ES-I3 (cell line): ENCODE results near the gene ZBTB2.

Source experiments
- H3K36me3 ChIP-seq: 2 replicates; pipeline ENCODE4 v1.6.1; 2013; ENCODE audit warnings: mild to moderate bottlenecking, low read length, control low read depth, moderate library complexity; ENCODE audit not compliant: insufficient read depth
- H3K4me1 ChIP-seq: 2 replicates; pipeline ENCODE4 v1.6.1; 2013; ENCODE audit warnings: mild to moderate bottlenecking, control low read depth, low read length; ENCODE audit not compliant: insufficient read depth
- H3K9ac ChIP-seq: 2 replicates; pipeline ENCODE4 v1.6.1; 2013; ENCODE audit warnings: low read depth, mild to moderate bottlenecking, low read length, moderate library complexity
- H3K9me3 ChIP-seq: 2 replicates; pipeline ENCODE4 v1.6.1; 2013; ENCODE audit warnings: mild to moderate bottlenecking, low read length, moderate library complexity; ENCODE audit not compliant: control insufficient read depth, insufficient read depth

The ZBTB2 gene

DNA sequence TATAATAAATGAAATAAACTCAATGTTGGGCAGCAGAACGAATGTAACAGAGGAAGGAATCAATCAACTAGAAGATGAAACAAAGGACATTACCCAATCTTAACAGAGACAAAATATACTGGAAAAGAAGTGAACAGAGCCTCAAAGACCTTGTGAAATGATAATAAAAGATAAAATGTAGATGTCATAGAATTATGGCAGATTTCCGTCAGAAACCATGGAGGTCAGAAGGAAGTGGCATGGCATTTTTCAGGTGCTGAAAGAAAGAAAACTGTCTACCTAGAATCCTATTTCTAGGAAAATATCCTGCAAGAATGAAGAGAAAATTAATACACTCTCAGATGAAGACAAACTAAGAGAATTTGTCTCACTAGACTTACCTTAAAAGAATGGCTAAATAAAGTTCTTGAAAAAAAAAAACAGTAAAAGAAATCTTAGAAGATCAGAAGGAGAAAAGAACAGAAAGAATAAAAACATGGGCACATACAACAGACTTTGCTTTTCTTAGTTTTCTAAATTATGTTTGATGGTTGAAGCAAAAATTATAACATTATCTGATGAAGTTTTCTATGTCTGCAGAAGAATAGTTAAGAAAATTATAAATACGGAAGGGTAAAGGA lies 23.4 kb upstream of the ZBTB2 start:
- no peaks in the 10 kb centered on the region for H3K4me1 ChIP-seq
- H3K36me3 ChIP-seq = peaks cover 20% of the 10 kb centered on the region
- no peak overlapping the region for H3K9ac ChIP-seq
- peaks cover 4% of the 10 kb centered on the region; the same call in 1 of the 2 replicates for H3K9me3 ChIP-seq

DNA sequence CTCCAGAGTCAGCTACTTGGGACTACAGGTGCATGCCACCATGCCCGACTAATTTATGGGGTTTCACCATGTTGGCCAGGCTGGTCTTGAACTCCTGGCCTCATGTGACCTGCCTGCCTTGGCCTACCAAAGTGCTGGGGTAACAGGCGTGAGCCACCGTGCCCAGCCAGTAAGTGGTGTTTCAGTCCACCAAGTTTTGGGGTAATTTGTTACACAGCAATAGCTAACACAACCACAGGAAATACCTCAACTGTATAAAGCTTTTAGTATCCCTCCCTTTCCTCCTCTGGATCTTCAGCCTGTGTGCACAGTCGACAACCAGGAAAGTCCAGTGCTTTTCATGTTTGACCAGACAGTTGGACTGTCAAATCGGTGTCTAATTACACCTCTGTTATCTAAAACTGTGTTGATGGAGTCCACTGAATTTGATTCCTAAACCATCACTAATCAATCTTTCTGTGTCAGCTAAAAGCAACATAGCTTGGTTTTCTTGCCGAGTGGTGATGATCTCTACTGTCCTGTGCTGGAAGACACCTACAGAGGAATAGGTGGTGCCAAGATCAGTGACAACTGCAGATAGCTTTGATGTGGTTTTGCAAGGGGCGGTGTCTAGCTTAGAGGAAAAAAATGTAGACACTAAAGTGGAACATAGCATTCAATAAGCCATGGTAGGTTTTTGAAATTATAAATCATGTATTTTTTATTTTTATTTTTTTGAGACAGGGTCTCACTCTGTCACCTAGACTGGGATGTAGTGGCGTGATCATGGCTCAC lies 22.2 kb upstream of the ZBTB2 start:
- no peaks in the 10 kb centered on the region for H3K4me1 ChIP-seq
- H3K9me3 ChIP-seq = peaks cover 4% of the 10 kb centered on the region; the same call in 1 of the 2 replicates
- peaks cover 20% of the 10 kb centered on the region for H3K36me3 ChIP-seq
- H3K9ac ChIP-seq = no peak overlapping the region

DNA sequence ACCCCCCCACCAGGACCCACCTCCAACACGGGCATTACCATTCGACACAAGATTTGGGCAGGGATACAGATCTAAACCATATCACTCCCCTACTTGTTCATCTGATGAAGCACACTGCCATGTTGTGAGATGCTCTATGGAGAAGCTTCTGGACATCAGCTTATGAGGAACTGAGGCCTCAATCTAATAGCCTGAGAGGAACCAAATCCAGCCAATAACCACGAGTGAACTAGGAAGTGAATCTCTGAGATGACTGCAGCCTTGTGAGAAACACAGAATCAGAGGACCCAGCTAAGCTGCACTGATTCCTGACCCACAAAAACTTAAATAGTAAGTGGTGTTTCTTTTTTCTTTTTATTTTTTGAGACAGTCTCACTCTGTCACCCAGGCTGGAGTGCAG lies 21.6 kb upstream of the ZBTB2 start:
- peaks cover 4% of the 10 kb centered on the region; the same call in 1 of the 2 replicates for H3K9me3 ChIP-seq
- H3K36me3 ChIP-seq = peaks cover 20% of the 10 kb centered on the region
- H3K4me1 ChIP-seq = no peaks in the 10 kb centered on the region
- no peak overlapping the region for H3K9ac ChIP-seq

DNA sequence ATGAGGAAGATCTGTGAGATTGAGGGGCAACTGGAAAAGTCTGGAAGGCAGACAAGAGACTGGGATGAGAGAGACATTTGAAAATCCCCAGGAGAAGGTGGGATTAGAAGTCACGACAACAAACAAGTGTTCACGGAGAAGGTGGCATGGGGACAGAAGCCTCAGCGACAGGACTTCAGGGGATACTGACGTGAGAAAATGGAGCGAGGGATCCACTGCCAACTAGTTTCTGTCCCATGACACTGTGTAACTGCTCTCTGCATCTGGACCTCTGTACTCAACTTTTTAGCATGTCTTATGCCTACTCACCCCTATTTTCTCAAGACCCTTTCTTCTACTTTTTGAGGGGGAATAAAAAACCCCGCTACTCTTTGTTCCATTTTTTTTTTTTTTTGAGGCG lies 18.3 kb upstream of the ZBTB2 start:
- Histone ChIP-seq H3K9me3 (peaks cover 4% of the 10 kb centered on the region; the same call in 1 of the 2 replicates), H3K36me3 (peaks cover 17% of the 10 kb centered on the region), H3K9ac (no peak overlapping the region), H3K4me1 (no peaks in the 10 kb centered on the region)

DNA sequence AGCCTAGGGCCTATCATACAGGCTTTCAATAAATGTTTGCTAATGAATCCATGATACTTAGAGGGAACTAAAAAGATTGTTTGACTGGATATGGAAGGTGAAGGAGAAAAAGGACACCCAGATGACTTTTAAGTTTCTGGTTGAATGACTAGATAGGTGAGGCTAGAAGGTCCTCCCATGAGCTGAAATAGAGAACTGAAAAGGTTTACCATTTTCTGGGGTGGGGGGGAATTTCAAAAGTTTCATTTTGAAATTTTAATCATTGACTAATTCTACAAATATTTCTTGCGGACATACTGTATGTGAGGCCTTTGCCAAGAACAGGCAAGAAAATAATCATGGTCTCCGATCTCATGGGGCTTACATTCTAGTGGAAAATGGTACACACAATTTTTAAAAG lies 17.9 kb upstream of the ZBTB2 start:
- H3K36me3 ChIP-seq = peaks cover 17% of the 10 kb centered on the region
- H3K4me1 ChIP-seq = no peaks in the 10 kb centered on the region
- H3K9ac ChIP-seq = no peak overlapping the region
- H3K9me3 ChIP-seq = peaks cover 4% of the 10 kb centered on the region; the same call in 1 of the 2 replicates

DNA sequence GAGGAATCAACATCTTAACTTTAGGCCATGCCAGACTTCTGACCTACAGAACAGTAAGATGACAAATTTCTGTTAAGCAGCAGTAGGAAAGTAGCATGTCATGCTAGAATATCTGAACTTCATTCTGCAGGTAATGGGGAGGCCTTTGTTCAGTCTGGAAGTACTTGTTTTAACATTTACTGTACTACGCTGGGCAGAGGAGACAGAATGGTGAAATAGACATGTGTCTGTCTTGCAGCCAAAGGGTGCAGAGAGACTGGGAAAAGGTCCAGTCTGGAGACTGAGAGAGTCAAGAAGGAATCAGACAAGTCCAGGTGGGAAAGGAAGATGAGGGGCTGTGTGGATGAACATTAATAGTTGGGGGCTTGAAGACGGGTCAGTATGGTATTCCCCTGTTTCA lies 17.5 kb upstream of the ZBTB2 start:
- Histone ChIP-seq H3K4me1 (no peaks in the 10 kb centered on the region), H3K9ac (no peak overlapping the region), H3K9me3 (peaks cover 4% of the 10 kb centered on the region; the same call in 1 of the 2 replicates), H3K36me3 (peaks cover 16% of the 10 kb centered on the region)

DNA sequence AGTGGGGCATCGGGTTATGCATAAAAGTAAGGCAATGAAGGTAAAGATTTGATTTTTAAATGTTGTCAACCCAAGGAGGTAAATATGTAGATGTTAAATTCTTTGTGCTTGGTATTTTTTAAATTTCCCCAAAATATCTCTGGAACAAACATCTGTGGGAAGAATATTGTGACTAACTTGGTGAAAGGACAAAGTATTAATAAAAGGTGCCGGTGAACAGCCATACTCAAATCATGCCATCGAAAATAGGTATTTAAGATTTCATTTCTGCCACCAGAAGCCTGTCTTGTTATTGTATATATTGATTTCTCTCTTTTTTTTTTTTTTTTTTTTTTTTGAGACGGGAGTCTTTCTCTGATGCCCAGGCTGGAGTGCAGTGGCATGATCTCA lies 12.6 kb upstream of the ZBTB2 start:
- Histone ChIP-seq H3K9me3 (no peaks in the 10 kb centered on the region), H3K9ac (no peak overlapping the region), H3K4me1 (no peaks in the 10 kb centered on the region), H3K36me3 (no peaks in the 10 kb centered on the region)

DNA sequence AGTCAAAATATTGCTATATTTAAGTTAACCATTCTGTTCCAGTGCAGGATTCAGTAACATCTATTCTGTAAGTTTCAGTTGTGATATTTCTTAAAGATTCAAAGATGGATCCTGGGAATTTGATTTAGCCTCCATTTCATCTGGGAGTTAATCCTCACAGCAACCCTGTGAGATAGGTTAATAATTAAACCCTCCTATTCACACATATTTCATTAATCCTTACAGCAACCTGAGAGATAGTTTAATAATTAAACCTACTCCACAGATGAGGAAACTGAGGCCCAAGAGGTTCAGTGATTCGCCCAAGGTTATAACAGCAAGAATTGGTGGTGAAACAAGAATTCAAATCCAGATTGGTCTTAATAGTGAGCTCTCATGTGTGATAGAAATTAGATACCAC lies 10.9 kb upstream of the ZBTB2 start:
- no peaks in the 10 kb centered on the region for H3K9me3 ChIP-seq
- H3K36me3 ChIP-seq = no peaks in the 10 kb centered on the region
- no peak overlapping the region for H3K9ac ChIP-seq
- H3K4me1 ChIP-seq = no peaks in the 10 kb centered on the region

DNA sequence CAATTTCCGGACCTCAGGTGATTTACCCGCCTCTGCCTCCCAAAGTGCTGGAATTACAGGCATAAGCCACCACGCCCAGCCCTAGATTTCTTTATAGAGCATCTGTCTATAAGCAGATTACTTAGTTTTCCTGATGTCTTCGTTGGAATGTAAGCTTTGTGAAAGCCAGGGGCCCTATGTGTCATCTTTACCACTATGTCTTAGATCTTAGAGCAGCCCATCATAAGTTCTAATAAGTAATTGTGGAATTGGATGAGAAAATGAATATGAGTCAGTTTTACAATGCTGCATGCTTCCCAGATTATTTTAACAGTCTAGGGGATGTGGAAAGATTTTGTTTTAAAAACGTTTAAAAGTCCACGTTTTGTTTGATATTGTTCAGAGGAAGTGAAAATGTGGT lies 9.1 kb upstream of the ZBTB2 start:
- H3K36me3 ChIP-seq = no peaks in the 10 kb centered on the region

DNA sequence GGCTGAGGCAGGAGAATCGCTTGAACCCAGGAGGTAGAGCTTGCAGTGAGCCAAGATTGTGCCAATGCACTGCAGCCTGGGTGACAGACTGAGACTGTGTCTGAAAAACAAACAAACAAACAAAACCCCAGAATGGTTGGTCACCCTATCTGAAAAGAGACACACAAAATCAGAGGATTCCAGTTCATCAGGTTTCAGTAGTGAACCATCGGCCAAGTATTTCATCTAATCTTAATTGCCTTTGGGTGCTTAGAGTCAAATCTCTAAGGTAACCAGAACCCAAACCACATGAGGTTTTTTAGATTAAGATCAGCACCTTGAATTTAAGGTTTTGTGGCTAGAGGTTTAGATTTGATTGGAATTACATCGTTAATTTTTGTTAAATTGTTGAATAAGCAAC lies 8.3 kb upstream of the ZBTB2 start:
- H3K9ac ChIP-seq = no peak overlapping the region
- no peaks in the 10 kb centered on the region for H3K36me3 ChIP-seq
- H3K4me1 ChIP-seq = 0 out of 2 replicates have a peak, but pooled peaks cover 3% of the 10 kb centered on the region

More for the DNA sequence above, 9.1 kb upstream of the ZBTB2 start:
- Histone ChIP-seq H3K4me1 (no peaks in the 10 kb centered on the region), H3K9ac (no peak overlapping the region), H3K9me3 (no peaks in the 10 kb centered on the region)

DNA sequence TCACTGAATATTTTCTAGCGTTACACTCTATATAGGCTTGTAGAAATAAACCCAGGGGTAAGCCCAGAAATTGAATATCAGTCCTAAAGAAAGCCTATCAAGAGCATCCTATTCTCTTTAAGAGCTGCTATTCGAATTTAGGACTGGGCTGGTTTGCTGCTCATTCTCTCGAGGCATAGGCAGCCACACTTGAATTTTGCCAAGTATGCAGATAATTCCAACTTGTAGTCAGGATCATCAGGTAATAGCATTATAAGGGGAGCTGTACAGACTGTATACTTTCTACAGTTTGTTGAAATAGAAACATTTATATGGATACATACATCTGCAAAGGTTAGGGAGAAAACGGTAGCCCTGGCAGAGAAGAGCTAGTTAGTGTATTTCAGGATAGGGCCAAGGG lies 2.1 kb upstream of the ZBTB2 start:
- no peaks in the 10 kb centered on the region for H3K9me3 ChIP-seq
- H3K9ac ChIP-seq = no peak overlapping the region
- peaks cover 15% of the 10 kb centered on the region; the same call in 1 of the 2 replicates for H3K4me1 ChIP-seq
- peaks cover 2% of the 10 kb centered on the region; the same call in 1 of the 2 replicates for H3K36me3 ChIP-seq

More for the DNA sequence above, 8.3 kb upstream of the ZBTB2 start:
- H3K9me3 ChIP-seq = no peaks in the 10 kb centered on the region

DNA sequence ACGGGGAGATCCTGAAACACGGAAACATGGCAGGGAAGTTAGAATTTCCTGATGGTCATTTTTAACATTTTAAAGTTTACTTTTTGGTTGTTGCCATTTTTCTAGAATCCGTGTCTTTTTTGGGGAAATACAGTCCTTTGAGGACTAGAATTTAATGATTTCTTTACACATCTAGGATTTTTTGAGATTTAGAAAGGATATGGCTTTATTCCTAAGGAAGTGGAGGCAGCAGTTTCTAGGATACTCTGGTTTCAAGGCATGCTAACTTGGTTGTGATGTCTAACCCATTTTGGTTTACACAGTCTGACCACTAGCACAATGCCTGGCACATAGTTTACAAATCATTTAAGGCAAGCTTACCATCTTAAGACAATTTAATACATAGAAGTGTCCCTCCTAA lies 1.1 kb upstream of the ZBTB2 start:
- Histone ChIP-seq H3K36me3 (peaks cover 2% of the 10 kb centered on the region; the same call in 1 of the 2 replicates), H3K9ac (peak overlapping the region; percentile 71), H3K9me3 (no peaks in the 10 kb centered on the region), H3K4me1 (peaks cover 15% of the 10 kb centered on the region; the same call in 1 of the 2 replicates)

DNA sequence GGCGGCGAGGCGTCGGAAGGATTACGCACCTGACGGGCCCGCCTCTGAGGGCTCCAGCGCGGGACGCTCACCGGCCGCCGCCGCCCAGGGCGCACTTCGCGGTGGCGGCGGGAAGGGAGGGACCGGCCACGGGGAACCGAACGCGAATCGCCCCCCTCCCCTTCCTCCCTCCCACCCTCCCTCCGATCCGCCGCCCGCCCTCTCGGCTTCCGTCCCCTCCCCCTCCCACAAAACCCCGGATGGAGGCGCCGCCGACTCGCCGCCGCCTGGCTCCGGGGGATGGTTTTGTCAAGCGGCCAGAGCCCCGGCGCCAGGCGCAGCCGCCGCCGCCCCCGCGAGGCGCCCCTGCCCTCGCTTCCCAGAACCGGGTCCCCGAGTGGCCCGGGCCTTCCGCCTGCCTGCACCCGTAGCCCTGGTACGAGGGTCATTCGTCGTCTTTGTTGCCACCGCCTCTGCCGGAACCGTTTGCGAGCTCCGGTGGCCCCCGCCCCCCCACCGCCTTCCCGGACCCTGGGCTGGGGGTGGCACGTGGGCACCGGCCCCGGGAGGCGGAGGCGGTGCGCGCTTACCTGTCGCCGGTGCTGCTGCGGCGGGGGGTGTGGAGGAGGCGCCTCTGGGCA lies 398 bp downstream of the ZBTB2 start:
- H3K4me1 ChIP-seq = peaks cover 15% of the 10 kb centered on the region; the same call in 1 of the 2 replicates
- H3K9ac ChIP-seq = peak overlapping the region; percentile 98
- H3K36me3 ChIP-seq = peaks cover 2% of the 10 kb centered on the region; the same call in 1 of the 2 replicates
- no peaks in the 10 kb centered on the region for H3K9me3 ChIP-seq

DNA sequence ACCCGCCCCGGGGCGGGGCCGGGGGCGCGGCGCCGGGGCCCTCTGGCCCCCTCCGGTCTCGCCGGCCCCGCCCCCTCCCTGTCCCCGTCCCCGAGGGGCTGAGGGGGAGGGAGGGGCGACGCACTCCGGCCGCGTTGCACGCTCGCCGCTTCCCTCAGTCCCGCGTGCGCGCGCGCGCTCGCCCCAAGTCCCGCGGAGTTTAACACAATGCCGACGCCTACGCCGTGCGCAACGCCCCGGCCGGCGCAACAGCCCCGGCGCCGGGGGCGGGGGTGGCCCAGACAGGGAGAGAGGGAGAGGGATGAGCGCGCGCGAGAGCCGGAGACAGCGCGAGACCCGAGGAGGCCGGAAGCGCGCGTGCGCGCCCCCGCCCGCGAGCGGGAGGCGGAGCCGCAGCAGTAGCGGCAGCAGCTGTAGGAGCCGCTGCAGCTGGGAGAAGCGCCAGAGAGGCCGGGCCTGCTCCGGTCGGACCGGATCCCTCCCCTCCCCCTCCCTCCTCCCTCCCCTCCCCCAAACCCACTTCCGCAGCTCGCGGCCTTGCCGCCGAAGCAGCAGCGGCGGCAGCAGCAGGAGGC lies 996 bp downstream of the ZBTB2 start:
- no peaks in the 10 kb centered on the region for H3K9me3 ChIP-seq
- H3K4me1 ChIP-seq = peaks cover 14% of the 10 kb centered on the region; the same call in 1 of the 2 replicates
- peaks cover 2% of the 10 kb centered on the region; the same call in 1 of the 2 replicates for H3K36me3 ChIP-seq
- peak overlapping the region; percentile 98 for H3K9ac ChIP-seq
